ENCODE measurements around the gene NFIB.

NFIB gene

GRCh38 chr9:14272927-14273528 is 40.9 kb downstream of the NFIB start:
- DNase-seq: no peak

- peak; percentile 61 for DNase-seq
These were observed 42.8 kb downstream of the NFIB start for GRCh38 chr9:14271093-14271673.

- DNase-seq: no peak
These were observed 43.4 kb downstream of the NFIB start for GRCh38 chr9:14270358-14271092.

GRCh38 chr9:14269916-14270315 is 44.0 kb downstream of the NFIB start:
- DNase-seq: no peak

GRCh38 chr9:14263707-14264483 is 50.0 kb downstream of the NFIB start:
- no peak for DNase-seq

- no peak for DNase-seq
These were observed 51.1 kb downstream of the NFIB start for GRCh38 chr9:14262827-14263226.

- no peak for DNase-seq
These were observed 52.3 kb downstream of the NFIB start for GRCh38 chr9:14261616-14262015.

GRCh38 chr9:14260101-14260500 is 53.8 kb downstream of the NFIB start:
- DNase-seq: no peak

GRCh38 chr9:14258660-14259239 is 55.2 kb downstream of the NFIB start:
- DNase-seq: no peak

- no peak for DNase-seq
These were observed 55.8 kb downstream of the NFIB start for GRCh38 chr9:14258156-14258555.

GRCh38 chr9:14256588-14256987 is 57.4 kb downstream of the NFIB start:
- DNase-seq: no peak

GRCh38 chr9:14251154-14252071 is 62.5 kb downstream of the NFIB start:
- peak; percentile 54 for DNase-seq

GRCh38 chr9:14250794-14251153 is 63.2 kb downstream of the NFIB start:
- DNase-seq: no peak

GRCh38 chr9:14249527-14249926 is 64.4 kb downstream of the NFIB start:
- no peak for DNase-seq

GRCh38 chr9:14248149-14248548 is 65.8 kb downstream of the NFIB start:
- no peak for DNase-seq

GRCh38 chr9:14247577-14247976 is 66.4 kb downstream of the NFIB start:
- no peak for DNase-seq

GRCh38 chr9:14246951-14247350 is 67.0 kb downstream of the NFIB start:
- no peak for DNase-seq

- no peak for DNase-seq
These were observed 67.9 kb downstream of the NFIB start for GRCh38 chr9:14245901-14246525.

- DNase-seq: no peak
These were observed 70.4 kb downstream of the NFIB start for GRCh38 chr9:14243514-14244042.

GRCh38 chr9:14242150-14242805 is 71.7 kb downstream of the NFIB start:
- DNase-seq: no peak

- no peak for DNase-seq
These were observed 73.4 kb downstream of the NFIB start for GRCh38 chr9:14240537-14240936.
